Activated naive CD8-positive, alpha-beta T cell (primary cell): Measurements from ENCODE around the gene SPATA6L.

Experiments used
- H3K27ac Mint-ChIP-seq: one replicate; pipeline ENCODE4 v1.8.0; 2021; ENCODE audit warnings: mixed read lengths
- H3K27me3 Mint-ChIP-seq: one replicate; pipeline ENCODE4 v1.8.0; 2021; ENCODE audit warnings: mixed read lengths
- H3K36me3 Mint-ChIP-seq: one replicate; pipeline ENCODE4 v1.8.0; 2021; ENCODE audit warnings: mixed read lengths
- H3K4me1 Mint-ChIP-seq: one replicate; pipeline ENCODE4 v1.8.0; 2021; ENCODE audit warnings: low read depth, mixed read lengths
- H3K4me3 Mint-ChIP-seq: one replicate; pipeline ENCODE4 v1.8.0; 2021; ENCODE audit warnings: mild to moderate bottlenecking, mixed read lengths
- H3K9me3 Mint-ChIP-seq: one replicate; pipeline ENCODE4 v1.8.0; 2021; ENCODE audit warnings: low read depth, mixed read lengths

The SPATA6L gene

DNA sequence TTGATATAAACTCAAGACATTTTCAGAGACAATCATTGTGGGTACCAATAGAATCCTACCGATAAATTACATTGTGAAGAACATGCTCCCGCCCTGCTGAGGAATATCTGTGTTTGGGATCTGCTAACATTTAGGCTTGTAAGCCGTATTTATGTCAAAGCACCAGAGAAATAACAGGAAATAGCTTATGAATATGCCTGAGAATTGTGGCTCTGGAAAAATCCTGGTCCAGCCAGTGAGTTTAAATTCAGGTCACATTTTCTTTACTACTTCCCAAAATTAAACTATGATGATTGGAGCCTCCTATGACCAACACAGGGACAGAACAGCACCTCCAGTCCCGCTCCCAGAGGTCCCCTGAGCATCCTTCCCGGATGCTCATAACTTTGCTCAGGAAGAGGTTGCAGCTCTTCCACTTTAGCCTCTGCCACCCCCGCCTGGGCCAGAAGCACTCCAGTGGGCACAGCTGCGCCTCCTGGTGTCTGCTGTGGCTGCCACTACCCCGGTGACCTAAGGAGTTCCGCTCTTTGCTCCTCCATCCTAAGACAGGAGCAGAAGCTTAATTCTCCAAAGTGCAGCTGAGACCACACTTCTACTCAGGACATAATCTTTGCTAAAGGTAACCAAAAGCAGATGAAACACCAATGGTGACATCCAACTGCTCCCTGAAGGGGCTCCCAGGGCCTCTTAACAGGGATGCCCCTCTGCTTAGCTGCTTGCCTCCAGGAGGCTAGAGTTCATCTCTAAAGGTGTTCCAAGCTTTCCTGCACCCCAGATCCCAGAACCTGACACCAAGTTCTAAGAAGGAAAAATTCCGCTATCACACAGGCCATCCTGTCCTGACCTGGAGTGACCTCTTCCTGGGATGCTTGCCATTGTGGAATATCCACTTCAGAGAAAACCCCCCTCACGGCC is 117.2 kb downstream of the SPATA6L start:
- H3K36me3 Mint-ChIP-seq: no peaks in the 10 kb centered on the region
- H3K9me3 Mint-ChIP-seq: no peaks in the 10 kb centered on the region
- H3K27me3 Mint-ChIP-seq: no peaks in the 10 kb centered on the region
- H3K4me3 Mint-ChIP-seq: no peak overlapping the region
- H3K4me1 Mint-ChIP-seq: peaks cover 48% of the 10 kb centered on the region
- H3K27ac Mint-ChIP-seq: no peak overlapping the region
